Measurements from ENCODE around the gene TMC2.
A peak's percentile ranks its signal among the peaks of the same experiment; 100 is the strongest.
"Not testable (repeated sequence)": the region's sequence is repeated elsewhere in the genome, so short reads cannot be mapped to it uniquely, and the experiment has no call there.

Gene TMC2

GRCh38 chr20:2536560-2536986 is at the start of gene TMC2:
TMC2 (plus strand) TSS chr20:2536573; CDS start chr20:2536622, 49 bp downstream.
- no peak for DNase-seq

GRCh38 chr20:2502808-2503384 is 33.5 kb upstream of the TMC2 start:
- DNase-seq: not testable (repeated sequence)

GRCh38 chr20:2504803-2505202 is 31.6 kb upstream of the TMC2 start:
- not testable (repeated sequence) for DNase-seq

GRCh38 chr20:2506426-2506825 is 29.9 kb upstream of the TMC2 start:
- not testable (repeated sequence) for DNase-seq

GRCh38 chr20:2507464-2507863 is 28.9 kb upstream of the TMC2 start:
- no peak for DNase-seq

GRCh38 chr20:2507875-2508630 is 28.3 kb upstream of the TMC2 start:
- no peak for DNase-seq

GRCh38 chr20:2508631-2509467 is 27.5 kb upstream of the TMC2 start, which contains the start of gene ZNF343:
ZNF343 (minus strand) TSS chr20:2508915; CDS start chr20:2493895, 15,020 bp downstream.
- DNase-seq: peak; percentile 70 to 93

GRCh38 chr20:2509468-2509781 is 26.9 kb upstream of the TMC2 start:
- no peak for DNase-seq

GRCh38 chr20:2509794-2510193 is 26.6 kb upstream of the TMC2 start:
- DNase-seq: no peak

- no peak for DNase-seq
These were observed 21.2 kb upstream of the TMC2 start for GRCh38 chr20:2515203-2515602.

- DNase-seq: no peak
These were observed 20.0 kb upstream of the TMC2 start for GRCh38 chr20:2516399-2516798.

- no peak for DNase-seq
These were observed 18.3 kb upstream of the TMC2 start for GRCh38 chr20:2518096-2518495.

- no peak for DNase-seq
These were observed 17.8 kb upstream of the TMC2 start for GRCh38 chr20:2518558-2518957.

GRCh38 chr20:2519115-2519809 is 17.1 kb upstream of the TMC2 start:
- DNase-seq: no peak

GRCh38 chr20:2520617-2521016 is 15.8 kb upstream of the TMC2 start:
- DNase-seq: no peak

- DNase-seq: peak in 1 of 2 experiments; percentile 11
These were observed 14.7 kb upstream of the TMC2 start for GRCh38 chr20:2521369-2522305.

GRCh38 chr20:2522826-2523429 is 13.4 kb upstream of the TMC2 start:
- DNase-seq: not testable (repeated sequence)

GRCh38 chr20:2523919-2524708 is 12.3 kb upstream of the TMC2 start:
- peak; percentile 40 to 48 for DNase-seq

GRCh38 chr20:2524709-2525506 is 11.5 kb upstream of the TMC2 start:
- DNase-seq: no peak

GRCh38 chr20:2526218-2526583 is 10.2 kb upstream of the TMC2 start:
- not testable (repeated sequence) for DNase-seq
